NCI-H2029 treated with DMSO at 0.1 percent for 48 hours (cell line): ENCODE results near the gene FBXO21.
"Not testable (repeated sequence)": the region's sequence is repeated elsewhere in the genome, so short reads cannot be mapped to it uniquely, and the experiment has no call there.

Experiments
- DNase-seq: peaks from one replicate; lab custom pipeline; 2025; lab: John Stamatoyannopoulos, UW

FBXO21 gene

DNA sequence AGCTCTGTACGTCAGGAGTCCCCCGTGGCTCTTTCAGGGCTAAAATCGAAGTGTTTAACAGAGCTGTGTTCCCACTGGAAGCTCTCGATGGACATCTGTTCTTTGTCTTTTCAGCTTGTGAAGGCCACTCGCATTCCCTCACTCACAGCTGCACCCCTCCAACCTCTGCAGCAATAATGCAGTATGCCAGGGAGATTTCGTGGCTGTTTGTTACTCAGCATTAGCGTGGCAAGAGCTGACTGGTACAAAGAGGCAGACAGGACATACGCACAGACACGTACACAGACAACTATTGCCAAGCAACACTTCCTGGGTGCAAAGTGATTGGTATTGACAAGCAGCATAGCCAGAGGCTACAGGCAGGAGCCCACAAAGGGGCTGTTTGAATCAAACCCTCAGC lies 11.8 kb upstream of the FBXO21 start:
- no peak for DNase-seq

DNA sequence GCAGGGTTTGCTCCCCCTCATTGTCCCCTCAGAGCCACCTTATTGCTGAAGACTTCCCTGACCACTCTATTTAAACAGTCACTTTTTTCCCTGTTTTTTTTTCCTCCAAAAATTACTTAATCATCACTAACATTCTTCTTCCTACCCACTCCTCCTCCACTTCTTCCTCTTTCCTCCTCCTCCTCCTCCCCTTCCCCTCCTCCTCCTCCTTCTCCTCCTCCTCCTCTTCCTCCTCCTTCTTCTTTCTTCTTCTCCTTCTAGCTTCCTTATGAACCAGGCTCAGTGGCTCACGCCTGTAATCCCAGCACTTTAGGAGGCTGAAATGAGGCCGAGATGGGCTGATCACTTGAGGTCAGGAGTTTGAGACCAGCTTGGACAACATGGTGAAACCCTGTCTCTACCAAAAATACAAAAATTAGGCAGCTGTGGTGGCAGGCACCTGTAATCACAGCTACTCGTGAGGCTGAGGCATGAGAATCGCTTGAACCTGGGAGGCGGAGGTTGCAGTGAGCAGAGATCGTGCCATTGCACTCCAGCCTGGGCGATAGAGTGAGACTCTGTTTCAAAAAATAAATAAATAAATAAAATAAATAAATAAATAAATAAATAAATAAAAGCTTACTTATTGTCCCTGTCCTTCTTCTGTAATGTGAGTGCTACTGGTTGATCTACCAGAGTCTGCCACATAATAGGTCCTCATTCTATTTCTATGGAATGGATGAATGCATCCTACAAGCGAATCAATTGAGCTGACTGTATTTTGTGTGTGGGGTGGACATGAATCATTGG lies 9.9 kb upstream of the FBXO21 start:
- DNase-seq, result not testable (repeated sequence)

DNA sequence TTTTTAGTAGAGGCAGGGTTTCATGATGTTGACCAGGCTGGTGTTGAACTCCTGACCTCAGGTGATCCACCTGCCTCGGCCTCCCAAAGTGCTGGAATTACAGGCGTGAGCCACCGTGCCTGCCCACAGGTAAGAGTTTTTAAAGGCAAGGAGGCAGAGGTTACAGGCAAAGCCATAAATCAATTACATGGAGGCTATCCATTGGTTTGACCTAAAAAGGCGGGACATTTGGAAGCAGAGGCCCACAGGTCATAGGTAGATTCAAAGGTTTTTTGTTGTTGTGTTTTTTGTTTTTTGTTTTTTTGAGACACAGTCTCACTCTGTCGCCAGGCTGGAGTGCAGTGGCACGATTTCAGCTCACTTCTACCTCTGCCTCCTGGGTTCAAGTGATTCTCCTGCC lies 6.1 kb upstream of the FBXO21 start:
- not testable (repeated sequence) for DNase-seq

DNA sequence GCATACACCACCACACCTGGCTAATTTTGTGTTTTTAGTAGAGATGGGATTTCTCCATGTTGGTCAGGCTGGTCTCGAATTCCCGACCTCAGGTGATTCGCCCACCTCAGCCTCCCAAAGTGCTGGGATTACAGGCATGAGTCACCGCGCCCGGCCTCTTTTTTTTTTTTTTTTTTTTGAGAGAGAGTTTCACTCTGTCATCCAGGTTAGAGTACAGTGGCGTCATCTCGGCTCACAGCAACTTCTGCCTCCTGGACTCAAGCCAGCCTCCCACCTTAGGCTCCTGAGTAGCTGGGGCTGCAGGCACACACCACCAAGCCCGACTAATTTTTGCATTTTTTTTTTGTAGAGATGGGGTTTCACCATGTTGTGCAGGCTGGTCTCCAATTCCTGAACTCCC lies 4.8 kb upstream of the FBXO21 start:
- not testable (repeated sequence) for DNase-seq

DNA sequence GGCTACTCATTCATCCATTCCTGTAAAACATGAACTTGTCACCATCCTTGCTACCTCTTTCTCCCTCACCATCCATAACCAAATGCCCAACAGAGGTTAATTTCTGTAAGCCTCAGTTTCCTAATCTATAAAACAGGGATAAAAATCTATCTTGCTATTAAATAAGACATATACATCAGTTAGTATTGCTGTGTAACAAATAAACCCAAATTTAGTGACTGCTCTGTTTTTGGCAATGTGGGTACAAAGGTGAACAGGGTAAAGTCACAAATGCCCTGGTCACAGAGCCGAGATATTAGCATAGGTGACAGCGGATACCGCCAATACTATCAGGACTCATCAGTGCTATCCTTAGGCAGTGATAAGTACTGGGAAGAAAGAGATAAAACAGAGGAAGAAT lies 3.6 kb upstream of the FBXO21 start:
- DNase-seq, result no peak

DNA sequence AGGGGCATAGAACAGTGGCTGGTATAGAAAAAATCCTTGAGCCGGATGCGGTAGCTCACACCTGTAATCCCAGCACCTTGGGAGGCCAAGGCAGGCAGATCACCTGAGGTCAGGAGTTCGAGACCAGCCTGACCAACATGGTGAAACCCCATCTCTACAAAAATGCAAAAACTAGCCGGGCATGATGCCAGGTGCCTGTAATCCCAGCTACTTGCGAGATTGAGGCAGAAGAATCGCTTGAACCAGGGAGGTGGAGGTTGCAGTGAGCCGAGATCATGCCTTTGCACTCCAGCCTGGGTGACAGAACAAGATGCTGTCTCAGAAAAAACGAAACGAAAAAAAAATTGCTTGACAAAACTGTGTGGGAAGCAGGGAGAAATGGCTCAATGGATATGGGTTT lies 2.3 kb upstream of the FBXO21 start:
- not testable (repeated sequence) for DNase-seq

DNA sequence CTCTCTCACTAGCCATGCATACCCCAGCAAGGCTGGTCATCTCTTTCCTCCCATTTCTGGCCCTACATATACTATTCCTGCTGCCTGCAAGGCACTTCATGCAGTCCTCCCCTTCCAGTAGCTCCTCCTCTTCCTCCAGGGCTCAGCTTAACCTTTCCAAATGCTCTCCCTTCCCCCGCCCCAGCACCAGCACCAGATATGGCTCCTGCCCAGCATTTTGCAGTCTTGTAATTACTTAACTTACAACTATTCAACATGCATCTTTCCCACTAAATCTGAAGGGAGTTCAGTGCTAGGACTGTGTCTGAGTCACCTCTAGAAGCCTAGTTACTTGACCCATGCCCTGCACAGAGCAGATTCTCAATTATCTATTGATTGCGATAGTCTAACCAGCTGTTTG lies 1.8 kb upstream of the FBXO21 start:
- no peak for DNase-seq

DNA sequence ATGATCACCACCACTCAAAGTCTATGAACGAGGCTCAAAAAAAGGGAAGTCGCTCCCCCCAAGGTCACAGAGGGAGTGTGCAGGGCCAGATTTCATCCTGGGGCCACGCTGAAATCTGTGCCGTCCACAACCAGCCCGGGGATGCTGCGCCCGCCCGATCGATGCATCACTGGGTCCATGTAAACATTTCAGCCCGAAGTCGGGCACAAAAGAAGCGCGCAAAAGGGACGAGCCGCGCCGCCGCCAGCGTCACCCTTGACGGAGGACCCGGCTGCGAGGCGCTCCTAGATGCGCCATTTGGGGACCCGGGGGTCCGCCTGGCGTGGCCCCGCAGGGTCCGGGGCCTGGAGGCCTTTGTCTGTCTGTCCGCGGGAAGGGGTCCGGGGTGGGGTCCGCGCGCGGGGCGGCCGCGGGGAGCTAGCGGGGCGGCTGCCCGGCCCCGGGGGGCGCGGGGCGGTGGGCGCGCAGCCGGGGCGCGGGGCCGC lies 503 bp downstream of the FBXO21 start:
- no peak for DNase-seq

DNA sequence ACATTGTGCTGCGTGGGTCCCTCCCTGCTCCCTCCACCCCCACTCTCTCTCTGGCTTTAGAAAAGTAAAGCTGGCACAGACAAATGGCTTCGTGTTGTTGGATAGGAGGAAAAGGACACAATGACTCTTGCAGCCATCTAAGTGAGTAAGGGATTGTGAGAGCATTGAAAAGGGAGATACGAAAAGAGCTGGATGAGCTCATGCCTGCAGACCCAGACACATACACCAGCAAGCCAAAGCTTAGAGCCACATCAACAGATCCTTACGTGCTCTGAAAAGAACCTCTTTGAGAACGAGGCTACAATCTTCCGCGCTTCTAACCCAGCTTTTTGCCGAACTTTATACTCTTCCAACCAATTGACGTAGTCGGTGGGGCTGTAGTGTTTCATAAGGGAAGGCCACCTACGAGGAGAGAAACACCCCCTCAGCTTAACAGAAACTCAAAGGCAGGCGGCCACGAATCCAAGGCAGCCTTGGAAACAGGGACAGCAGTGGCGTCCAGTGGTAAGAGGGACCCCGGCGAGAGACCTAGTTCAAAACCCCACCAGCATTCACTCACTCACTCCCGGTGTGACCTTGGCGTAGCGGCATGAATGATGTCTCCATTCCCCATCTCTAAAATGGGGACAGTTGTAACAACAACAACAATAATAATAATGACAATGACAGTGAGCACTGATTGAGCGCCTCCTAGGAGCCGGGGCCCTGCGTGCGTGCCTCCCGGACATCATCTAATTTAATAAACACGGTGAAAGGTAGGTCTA lies 1.1 kb downstream of the FBXO21 start:
- no peak for DNase-seq

DNA sequence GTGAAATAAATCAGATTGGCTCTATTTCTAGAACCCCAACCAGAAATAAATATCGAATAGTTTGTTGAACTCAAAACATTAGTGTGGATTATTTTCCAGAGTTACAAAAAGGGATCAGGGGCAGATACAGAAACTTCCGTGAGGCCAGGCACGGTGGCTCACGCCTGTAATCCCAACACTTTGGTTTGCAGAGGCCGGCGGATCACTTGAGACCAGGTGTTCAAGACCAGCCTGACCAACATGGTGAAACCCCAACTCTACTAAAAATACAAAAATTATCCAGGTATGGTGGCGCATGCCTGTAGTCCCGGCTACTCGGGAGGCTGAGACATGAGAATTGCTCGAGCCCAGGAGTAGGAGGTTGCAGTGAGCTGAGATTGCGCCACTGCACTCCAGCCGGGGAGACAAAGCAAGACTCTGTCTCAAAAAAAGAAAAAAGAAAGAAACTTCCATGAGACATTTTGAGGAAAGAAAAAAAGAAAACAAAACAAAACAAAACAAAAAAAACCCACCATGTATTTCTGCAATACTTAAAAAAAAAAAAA lies 2.1 kb downstream of the FBXO21 start:
- no peak for DNase-seq

DNA sequence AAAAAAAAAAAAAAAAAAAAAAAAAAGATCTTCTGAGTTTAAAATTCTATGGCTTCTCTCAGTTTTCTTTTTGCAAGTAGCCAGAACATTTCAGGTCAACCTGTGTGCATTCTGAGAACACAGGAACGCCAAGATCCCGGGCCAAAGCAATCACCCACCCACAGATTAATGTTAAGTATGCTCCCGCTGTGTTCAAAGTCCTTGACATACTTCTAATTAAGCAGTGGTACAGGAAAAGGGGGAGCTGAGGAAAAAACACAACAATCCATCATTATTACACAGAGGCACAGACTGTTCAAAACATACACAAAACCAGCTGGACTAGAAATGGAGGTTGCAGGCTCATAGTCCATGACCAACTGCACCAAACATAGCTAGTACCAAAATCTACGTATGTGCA lies 2.8 kb downstream of the FBXO21 start:
- DNase-seq, result no peak

DNA sequence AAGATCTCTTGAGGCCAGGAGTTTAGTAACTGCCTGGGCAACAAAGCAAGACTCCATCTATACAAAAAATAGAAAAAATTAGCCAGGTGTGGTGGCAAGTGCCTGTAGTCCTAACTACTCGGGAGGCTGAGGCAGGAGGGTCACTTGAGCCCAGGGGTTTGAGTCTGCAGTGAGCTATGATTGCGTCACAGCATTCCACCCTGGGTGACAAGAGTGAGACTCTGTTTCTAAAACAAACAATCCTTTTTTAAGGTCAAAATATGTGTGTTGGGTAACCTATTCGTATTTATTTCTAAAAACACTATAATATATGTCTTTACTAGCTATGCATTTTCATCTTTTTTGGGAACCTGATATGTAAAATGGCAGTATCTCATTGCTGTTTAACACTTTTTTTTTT lies 7.4 kb downstream of the FBXO21 start:
- DNase-seq, result no peak

DNA sequence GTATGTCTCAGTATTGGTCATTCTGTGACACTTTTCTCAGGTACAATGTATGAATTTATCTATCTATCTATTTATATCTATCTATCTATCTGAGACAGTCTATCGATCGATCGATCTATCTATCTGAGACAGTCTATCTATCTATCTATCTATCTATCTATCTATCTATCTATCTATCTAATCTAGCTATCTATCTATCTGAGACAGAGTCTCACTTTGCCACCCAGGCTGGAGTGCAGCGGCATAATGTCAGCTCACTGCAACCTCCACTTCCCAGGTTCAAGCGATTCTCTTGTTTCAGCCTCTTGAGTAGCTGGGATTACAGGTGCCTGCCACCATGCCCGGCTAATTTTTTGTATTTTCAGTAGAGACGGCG lies 8.8 kb downstream of the FBXO21 start:
- DNase-seq, result not testable (repeated sequence)

DNA sequence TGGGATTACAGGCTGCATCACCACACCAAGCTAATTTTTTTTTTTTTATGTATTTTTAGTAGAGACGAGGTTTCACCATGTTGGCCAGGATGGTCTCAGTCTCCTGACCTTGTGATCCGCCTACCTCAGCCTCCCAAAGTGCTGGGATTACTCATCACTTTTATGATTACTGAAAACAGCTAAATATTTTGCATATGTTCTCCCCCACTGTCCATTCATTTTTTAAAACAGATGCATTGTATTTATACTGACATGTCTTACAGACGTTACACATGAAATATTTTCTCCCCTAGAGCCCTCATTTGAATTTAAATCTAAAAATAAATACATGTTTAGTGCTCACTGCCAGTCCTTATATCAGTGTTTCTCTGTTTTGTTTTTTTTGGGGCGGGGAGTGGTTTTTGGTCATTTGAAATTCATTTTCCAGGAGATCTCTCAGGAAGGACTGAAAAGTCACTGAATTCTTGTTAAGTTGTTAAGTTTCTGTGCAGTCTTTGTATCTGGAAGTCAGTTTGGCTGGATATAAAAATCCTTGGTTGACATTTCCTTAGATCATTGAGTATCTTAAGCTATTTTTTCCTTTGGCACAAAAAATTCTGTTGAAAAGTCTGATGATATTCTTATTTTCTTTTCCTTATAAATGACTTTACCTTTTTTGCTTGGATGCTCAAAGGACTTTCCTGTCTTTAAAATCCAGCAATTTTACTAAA lies 9.4 kb downstream of the FBXO21 start:
- DNase-seq, result no peak

DNA sequence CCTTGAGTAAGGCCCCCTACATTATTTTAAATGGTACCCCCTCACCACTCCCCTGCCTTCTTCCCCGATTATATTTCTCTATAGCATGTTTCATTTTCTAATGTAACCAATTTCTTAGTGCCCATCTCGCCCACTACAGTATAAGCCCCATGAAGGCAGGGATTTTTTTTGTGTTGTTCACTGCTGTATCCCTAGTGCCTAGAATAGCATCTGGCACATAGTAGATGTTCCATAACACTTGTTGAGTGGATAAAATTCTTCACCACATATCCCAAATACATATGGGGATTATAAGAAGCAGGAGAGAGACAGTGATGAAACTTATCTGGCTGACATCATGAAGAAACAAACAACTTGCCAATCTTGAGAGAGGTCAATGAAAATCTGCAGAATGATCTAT lies 11.5 kb downstream of the FBXO21 start:
- DNase-seq, result no peak

DNA sequence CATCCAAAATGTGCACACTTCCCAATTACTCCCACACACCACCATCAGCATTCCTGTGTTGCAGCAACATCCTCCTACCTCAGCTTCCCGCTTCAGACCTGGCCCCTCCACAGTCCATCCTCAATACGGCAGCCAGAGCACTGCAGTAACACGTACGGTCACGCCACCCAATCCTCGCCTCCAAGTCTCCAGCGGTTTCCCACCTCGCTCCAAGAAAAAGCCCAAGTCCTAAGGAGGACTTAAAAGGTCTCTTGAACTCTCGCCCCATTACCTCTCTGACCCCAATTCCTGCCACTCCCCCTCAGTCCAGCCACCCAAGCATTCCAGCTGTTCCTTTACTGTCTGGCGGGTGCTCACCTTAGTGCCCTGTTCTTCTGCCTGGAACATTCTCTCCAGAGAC lies 12.0 kb downstream of the FBXO21 start:
- DNase-seq, result no peak

DNA sequence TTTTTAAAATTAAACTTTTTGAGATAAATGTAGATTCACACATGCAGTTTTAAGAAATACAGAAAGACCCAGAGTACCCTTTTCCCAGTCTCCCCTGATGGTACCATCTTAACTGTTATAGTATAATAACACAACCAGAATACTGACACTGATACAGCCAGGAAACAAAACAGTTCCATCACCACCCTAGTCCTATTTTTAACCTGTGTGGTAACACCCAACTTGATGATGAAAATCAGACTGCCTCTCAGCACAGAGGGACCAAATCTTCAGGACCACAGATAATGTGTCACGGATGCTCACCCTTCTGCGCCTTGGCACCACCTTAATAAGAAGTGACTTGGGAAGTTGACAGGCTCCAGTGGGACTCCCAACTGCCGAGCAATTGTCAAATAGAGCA lies 18.1 kb downstream of the FBXO21 start:
- no peak for DNase-seq

DNA sequence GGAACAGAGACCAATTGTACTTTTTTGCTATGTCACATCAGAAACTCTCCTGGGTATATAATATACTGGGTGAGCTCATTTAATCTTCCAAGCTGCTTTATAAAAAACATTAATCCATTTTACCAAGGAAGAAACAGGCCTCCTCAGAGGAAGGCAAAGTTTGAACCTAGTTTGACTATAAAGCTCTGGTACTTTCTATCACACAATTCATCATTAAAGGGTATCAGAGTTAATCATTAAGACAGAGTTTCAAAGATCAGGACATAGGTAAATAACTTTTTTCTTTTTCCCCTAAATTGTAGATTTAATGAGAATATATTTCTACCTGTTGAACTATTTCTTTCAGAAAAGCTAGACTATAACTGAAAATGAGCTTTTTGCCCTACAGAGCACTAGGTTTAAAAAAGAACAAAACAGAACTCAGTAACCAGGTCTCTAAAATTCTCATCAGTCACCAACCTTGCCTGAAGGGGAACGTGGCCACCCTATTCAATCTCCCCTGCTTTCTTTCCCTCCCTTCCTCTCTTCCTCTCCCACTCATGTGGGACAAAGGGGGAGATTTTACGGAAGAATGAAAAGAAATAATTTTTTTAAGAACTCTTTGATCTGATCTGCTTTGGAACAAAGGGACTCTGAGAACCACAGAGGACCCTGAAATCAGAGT lies 18.6 kb downstream of the FBXO21 start:
- no peak for DNase-seq

DNA sequence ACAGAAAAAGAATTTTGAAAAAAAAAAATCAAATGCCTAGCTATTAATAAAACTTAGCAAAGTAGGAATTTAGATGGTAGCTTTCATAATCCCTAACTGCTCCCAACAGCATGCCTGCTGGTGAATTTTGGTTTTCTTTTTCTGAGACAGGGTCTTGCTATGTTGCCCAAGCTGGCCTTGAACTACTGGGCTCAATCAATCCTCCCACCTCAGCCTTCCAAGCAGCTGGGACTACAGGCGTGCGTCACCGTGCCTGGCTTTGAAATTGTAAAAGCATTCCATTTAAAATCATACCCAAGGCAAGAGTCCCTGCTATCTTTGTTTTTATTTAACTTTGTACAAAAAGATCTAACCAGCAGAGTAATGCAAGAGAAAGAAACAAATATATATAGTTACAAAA lies 20.7 kb downstream of the FBXO21 start:
- DNase-seq, result no peak

DNA sequence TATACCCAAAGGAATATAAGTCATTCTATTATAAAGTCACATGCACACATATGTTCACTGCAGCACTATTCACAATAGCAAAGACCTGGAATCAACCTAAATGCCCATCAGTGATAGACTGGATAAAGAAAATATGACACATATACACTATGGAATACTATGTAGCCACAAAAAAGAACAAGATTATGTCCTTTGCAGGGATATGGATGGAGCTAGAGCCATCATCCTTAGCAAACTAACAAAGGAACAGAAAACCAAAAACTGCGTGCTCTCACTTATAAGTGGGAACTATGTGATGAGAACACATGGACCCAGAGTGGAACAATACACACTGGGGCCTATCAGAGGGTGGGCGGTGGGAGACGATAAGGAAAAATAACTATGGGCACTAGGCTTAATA lies 21.3 kb downstream of the FBXO21 start:
- DNase-seq, result no peak

DNA sequence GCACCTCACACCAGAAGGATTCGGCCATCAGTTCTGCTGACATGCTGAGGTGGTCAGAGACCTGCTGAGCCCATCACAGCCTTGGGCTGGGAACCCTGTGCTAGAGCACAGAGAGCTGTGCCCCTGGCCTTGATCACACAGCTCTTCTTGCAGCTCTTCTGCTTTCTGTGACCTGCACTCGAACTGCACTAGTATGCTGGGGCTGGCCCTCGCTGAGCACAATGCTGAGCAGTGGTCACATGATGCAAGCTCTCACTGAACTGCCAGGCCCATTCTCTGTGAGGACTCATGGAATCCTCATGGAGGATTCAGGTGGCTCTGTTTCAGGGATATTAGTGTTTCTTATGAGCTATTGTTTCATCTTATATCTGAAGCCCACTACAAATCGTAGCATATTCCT lies 22.5 kb downstream of the FBXO21 start:
- no peak for DNase-seq

DNA sequence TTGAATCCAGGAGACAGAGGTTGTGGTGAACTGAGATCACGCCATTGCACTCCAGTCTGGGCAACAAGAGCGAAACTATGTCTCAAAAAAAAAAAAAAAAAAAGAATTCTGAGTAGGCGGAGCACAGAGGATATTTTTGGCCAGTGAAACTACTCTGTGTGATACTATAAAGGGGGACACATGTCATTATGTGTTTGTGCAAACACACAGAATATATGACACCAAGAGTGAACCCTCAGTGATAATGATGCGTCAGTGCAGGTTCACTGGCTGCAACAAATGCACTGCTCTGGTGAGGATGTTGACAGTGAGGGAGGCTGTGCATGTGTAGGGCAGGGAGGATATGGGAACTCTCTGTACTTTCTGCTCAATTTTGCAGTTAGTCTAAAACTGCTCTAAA lies 24.2 kb downstream of the FBXO21 start:
- no peak for DNase-seq
